ENCODE results near the gene DTWD2.

DNA sequence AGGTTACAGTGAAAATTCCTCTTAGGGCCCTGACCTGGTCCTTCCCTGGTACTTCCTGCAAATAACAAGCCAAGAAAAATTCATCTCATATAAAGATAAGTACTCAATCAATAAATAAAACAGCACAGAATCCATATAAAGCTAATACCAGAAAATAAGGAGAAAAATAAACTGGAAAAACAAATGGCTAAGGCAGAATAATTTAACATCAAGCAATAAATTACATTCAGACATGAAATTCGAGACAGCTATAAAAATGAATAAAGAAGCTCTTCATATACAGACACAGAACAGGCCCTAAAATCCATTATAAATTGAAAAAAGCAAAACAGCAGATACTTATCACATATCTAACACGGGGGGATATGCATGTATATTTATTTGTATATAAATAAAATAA is 99.2 kb downstream of the DTWD2 start:
- TF ChIP-seq, protein P1, sequence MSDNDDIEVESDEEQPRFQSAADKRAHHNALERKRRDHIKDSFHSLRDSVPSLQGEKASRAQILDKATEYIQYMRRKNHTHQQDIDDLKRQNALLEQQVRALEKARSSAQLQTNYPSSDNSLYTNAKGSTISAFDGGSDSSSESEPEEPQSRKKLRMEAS (IDR thresholded peaks at IDR 0.05; ENCODE audit: low read depth): no peak
- no peak for TF ChIP-seq EZH2phosphoT487 (IDR thresholded peaks at IDR 0.05; ENCODE audit: borderline replicate concordance, low read depth)
- TF ChIP-seq, protein P2, sequence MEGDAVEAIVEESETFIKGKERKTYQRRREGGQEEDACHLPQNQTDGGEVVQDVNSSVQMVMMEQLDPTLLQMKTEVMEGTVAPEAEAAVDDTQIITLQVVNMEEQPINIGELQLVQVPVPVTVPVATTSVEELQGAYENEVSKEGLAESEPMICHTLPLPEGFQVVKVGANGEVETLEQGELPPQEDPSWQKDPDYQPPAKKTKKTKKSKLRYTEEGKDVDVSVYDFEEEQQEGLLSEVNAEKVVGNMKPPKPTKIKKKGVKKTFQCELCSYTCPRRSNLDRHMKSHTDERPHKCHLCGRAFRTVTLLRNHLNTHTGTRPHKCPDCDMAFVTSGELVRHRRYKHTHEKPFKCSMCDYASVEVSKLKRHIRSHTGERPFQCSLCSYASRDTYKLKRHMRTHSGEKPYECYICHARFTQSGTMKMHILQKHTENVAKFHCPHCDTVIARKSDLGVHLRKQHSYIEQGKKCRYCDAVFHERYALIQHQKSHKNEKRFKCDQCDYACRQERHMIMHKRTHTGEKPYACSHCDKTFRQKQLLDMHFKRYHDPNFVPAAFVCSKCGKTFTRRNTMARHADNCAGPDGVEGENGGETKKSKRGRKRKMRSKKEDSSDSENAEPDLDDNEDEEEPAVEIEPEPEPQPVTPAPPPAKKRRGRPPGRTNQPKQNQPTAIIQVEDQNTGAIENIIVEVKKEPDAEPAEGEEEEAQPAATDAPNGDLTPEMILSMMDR (IDR thresholded peaks at IDR 0.05): no peak
- no peak for TF ChIP-seq POLR2AphosphoS5 (IDR thresholded peaks at IDR 0.05; ENCODE audit: low read depth, low read length)
- no peak for TF ChIP-seq RCOR1 (IDR thresholded peaks at IDR 0.05; ENCODE audit: low read length)
- TF ChIP-seq GATA2 (CRISPR knock-in tag; IDR thresholded peaks at IDR 0.05): no peak
- no peak for TF ChIP-seq RFX5 (IDR thresholded peaks at IDR 0.05; ENCODE audit: low read length)
- TF ChIP-seq RXRA (IDR thresholded peaks at IDR 0.05; ENCODE audit: borderline replicate concordance, low read depth): no peak
- no peak for TF ChIP-seq YY1 (IDR thresholded peaks at IDR 0.05; ENCODE audit: low read depth)
- TF ChIP-seq TAF1 (IDR thresholded peaks at IDR 0.05; ENCODE audit: borderline replicate concordance, low read depth, low read length): no peak
- no peak for TF ChIP-seq JUND (IDR thresholded peaks at IDR 0.05)
- TF ChIP-seq EP300 (IDR thresholded peaks at IDR 0.05; ENCODE audit: borderline replicate concordance in 1 of 2, low read depth in 1 of 2, low read length in 1 of 2): no peak
- no peak for TF ChIP-seq GABPA (IDR thresholded peaks at IDR 0.05; ENCODE audit: low read depth)

All from SK-N-SH (cell line).